NCI-H446 treated with DMSO at 0.1 percent for 48 hours (cell line): Measurements from ENCODE around the gene PGAP6.
"Not testable (repeated sequence)": the region's sequence is repeated elsewhere in the genome, so short reads cannot be mapped to it uniquely, and the experiment has no call there.

ENCODE experiments used
- DNase-seq: peaks from one replicate; lab custom pipeline; 2025; lab: John Stamatoyannopoulos, UW

The PGAP6 gene

GRCh38 chr16:378113-378820, 3.5 kb downstream of the PGAP6 start:
- not testable (repeated sequence) for DNase-seq

DNA sequence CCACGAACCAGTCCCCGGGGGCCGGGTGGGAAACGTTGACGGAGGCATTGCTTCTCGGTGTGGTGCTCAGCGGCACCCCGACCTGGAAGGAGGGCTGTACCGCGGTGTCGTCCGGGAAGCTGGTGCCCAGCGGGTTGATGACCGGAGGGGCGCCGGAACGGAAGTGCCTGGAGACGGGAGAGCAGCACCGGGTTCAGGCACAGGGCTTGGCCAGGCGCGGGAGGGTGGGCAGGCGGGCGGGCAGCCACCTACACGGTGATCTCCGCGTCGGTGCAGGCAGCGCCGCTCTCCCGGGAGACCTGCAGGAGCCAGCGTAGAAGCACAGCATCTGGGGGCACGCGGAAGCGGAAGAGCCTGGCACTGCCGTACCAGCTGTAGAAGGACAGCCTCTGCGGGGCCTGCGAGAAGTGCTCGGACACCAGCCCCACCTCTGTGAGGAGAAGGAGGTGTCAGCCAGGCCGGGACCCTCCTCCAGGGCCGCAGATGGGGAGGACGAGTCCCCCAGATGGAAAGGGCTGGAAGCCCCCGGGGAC, 4.3 kb downstream of the PGAP6 start:
- no peak for DNase-seq

- no peak for DNase-seq
Observed at GRCh38 chr16:376817-377418, 4.9 kb downstream of the PGAP6 start.

- no peak for DNase-seq
Observed at GRCh38 chr16:375927-376816, 5.6 kb downstream of the PGAP6 start.

- DNase-seq = no peak
Observed at GRCh38 chr16:375212-375611, 6.6 kb downstream of the PGAP6 start.

DNA sequence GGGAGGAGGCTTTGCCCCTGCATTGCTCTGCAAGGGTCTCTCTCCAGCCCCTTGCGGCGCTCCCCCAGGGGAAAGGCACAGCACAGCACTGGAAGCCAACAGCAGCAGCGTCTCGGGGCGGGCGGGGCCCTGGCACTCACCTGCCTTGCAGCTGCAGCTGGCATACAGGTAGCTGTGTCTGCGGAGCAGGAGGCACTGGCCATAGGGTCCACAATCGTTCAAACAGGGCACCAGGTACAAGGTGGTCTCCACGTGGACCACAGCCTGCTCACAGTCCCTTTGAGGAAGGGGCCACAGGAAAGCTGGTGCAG, 7.2 kb downstream of the PGAP6 start:
- DNase-seq = no peak

DNA sequence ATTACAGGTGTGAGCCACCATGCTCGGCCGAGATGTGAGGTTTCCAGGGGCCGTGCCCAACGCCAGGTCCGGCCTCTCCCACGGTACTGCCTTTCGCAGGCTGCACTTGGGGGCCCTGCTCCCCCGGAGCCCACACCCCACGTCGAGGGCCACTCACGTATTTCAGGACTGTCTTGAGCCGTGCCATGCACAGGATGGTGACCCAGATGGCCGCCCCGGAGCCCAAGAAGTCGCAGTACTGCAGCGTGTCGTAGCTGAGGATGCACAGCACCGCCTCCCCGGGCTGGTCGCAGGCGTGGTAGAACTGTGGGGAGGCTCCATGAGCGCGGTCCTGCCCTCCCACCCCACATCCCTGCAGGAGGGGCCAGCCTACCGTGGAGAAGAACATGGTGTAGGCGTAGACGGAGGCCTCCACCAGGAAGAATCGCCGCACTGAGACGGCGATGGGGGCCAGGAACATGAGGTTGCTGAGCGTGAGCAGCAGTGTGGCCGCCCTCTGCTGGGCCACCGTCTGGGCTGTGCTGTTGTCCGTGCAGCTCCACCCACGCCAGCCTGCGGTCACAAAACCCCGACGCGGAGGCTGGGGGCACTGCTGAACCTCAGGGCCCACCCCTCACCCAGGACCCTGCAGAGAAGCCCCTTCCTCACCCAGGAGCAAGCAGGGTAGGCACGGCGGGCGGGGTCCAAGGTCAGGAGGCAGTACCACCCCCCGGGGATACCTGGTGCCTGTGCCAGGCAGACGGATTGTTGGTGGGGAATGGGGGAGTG, 7.7 kb downstream of the PGAP6 start:
- no peak for DNase-seq

GRCh38 chr16:373020-373598, 8.7 kb downstream of the PGAP6 start:
- no peak for DNase-seq

- no peak for DNase-seq
Observed at GRCh38 chr16:372302-372983, 9.3 kb downstream of the PGAP6 start.

DNA sequence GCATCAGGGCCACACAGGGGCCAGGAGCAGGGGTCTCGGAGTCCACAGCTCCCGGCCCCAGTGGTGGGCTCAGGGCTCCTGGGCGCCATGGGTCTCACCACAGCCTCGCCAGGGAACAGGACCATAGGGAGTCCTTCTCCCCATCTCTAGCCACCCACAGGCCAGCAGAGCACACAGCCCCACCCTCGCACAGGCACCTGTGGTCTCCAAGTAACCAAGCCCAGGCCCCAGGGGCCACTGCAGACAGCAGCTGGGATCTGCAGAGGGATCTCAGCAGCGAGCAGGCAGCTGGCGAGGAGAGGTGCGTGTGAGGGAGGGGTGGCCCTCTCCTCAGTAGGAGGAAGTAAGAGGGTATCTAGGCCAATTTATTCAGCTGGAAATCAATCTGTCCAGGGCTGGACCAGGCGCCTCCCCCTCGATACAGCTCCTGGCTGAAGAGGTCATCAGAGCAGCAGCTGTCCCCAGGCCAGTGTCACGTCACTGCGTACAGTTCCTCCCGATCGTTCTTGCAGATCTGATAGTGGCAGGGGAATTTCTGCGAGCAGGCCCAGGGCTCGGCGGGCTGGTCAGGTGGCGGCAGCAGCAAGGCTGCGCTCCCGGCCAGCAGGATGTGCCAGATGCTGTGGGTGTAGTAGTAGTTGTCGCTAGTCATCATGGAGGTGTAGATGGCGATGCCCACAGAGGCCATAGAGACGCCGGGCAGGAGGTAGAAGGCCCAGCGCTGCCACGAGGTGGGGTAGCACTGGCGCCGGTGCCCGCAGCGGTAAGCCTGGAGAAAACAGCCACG, 10.1 kb downstream of the PGAP6 start:
- DNase-seq = no peak

DNA sequence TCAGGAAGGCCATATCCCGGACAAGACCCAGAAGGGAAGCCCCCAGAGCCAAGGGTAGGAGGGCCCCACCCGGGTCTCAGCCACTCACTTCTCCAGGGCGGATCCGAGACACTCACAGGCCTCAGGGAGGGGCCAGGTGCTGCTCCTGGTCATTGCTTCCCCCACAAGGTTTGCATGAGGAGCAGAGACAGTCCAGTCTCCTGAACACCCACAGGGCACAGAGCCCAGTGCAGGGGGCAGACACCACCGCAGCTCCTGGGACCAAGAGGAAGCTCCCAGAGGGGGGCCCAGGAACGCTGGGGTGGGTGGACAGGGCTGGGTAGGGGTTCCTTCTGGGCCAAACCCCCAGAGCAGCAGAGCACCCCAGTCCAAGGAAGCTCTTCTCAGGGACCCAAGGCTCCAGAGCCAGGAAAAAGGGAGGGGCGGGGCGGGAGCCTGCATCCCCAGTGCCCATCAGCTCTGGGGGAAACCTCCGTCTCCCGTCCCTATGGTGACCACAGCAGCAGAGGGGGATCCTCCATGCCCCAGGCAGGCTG, 10.7 kb downstream of the PGAP6 start:
- no peak for DNase-seq

GRCh38 chr16:370443-370842, 11.3 kb downstream of the PGAP6 start, which contains the start of gene MRPL28:
MRPL28 (minus strand) TSS chr16:370538; CDS start chr16:370218, 320 bp downstream.
- peak; percentile 77 for DNase-seq

DNA sequence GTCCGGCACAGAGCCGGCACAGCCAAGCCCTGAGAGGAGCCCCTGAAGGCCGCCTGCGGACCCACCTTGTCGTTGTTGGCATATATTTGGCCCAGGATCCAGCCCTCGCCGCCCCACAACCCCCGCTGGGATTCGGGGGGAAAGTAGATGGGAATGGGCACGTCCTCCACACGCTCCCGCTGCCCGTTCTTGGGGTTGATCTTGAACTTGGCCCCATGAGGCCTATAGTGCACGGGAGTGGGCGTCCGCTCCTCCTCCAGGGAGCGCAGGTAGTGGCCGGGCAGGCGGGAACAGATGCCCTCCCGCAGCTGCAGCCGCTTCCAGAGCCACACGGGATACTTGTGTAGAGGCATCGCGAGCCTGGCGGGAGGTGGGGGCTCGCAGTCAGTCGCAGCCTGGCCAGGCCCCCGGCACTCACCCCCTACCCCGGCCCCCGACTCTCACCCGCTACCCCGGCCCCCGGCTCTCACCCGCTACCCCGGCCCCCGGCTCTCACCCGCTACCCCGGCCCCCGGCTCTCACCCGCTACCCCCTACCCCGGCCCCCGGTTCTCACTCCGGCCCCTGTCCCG, 11.8 kb downstream of the PGAP6 start:
- no peak for DNase-seq

DNA sequence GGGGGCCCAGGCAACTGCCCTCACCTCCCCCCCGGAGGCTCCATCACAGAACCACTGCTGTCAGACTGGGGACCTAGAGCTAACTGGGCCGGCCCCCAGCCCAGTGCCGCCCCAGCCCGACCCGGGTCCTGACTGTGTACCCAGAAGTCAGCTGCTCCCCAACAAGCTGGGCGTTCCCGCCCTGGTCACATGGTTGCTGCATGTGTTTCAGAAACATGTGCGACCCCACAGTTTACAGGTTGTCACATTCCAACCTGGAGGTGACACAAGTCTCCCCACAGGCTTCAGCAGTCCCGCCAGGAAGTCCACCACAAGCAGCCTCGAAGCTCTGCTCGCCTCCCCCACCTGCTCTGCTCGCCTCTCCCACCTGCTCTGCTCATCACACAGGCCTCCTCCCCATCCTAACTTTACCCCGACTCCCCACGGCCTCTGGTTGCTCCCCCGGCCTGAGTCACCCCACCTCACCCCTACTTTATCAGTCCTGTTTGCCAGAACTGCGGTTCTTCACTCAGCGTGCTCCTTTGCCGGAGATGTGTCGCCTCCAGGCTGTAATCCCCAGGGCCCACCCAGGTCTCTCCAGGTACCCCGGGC, 12.4 kb downstream of the PGAP6 start:
- DNase-seq = no peak

DNA sequence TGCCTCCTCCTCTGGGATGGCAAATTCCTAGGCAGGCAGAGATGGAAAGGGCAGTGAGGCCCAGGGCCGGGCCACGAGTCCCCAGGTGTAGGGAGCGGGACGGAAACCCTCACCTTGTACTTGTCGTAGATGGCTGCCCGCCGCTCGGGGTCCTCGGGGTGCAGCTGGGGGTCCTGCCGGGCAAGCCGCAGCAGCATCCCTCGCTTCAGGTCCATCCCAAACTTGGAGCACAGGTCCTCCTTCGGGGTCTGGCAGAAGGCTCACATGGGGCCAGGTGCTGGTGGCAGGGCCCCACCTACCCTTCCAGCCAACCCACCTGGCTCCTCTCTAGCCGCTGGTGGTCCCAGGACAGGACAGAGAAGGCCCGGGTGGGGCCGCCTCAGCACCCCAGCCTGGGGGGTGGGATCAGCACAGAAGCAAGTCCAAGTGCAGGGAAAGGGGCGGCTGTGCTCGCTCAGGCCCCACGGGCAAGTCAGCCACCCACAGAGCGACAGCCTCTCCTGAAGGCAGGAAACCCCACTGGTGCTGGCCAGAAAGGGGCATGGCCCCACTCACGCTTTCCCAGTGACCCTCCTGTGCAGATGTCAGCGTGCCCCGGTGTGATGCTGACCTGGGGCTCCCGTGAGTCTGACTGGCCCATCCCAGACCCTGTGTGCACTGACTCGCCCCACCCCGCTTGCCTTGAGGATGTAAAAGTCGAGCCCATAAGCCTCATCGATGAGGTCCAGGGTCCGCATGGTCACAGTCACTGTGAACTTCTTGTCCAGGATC, 13.2 kb downstream of the PGAP6 start:
- DNase-seq = no peak

GRCh38 chr16:367333-367903, 14.4 kb downstream of the PGAP6 start:
- no peak for DNase-seq

DNA sequence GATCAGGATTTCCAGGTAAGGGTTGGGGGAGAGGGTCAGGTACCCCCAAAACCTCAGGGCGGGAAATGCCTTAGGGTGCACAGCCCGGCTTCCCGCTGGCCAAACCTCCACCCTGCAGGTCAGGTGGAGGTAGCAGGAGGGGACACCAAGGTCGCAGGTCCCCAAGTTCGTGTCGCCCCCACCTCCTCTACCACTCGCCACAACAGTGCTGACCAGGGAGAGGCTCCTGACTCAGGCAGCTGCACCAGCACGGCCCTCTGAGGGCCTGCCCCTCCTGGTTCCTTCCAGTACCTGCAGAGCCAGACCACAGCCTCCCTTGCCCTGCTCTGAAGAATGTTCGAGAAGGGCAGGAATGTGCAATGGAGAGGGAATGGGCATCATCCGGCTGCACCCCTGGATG, 15.3 kb downstream of the PGAP6 start:
- no peak for DNase-seq
